NCI-H1436 treated with DMSO at 0.1 percent for 48 hours (cell line): ENCODE results near the gene MACROD1.
"Not testable (repeated sequence)": the region's sequence is repeated elsewhere in the genome, so short reads cannot be mapped to it uniquely, and the experiment has no call there.

Experiments
- DNase-seq: peaks from one replicate; lab custom pipeline; 2025; lab: John Stamatoyannopoulos, UW

MACROD1 gene

DNA sequence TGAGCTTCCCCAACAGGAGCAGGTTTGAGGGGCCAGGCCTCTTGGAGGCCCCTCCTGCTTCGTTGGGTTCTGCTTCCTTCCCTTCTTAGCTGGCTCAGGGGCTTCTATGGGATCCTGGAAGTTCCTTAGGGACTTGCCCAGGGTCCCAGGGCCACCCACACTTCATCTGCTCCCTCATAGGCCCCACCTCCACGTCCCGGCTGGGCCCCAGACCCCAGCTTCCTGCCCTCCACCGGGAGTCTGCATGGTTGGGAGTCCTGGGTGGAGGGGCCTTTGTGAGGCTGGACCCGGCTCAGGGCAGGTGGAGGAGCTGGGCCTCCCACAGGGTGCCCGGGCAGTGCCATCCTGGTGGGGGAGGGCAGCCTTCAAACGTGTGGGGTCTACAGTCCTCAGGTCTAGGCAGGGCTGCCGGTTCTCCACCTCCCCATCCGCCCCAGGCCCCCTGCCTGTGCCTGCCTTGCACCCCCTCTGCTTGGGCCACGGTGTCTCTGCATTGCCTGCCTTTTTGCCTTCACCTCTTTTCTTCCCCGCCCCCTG is 168.0 kb downstream of the MACROD1 start:
- DNase-seq = no peak

DNA sequence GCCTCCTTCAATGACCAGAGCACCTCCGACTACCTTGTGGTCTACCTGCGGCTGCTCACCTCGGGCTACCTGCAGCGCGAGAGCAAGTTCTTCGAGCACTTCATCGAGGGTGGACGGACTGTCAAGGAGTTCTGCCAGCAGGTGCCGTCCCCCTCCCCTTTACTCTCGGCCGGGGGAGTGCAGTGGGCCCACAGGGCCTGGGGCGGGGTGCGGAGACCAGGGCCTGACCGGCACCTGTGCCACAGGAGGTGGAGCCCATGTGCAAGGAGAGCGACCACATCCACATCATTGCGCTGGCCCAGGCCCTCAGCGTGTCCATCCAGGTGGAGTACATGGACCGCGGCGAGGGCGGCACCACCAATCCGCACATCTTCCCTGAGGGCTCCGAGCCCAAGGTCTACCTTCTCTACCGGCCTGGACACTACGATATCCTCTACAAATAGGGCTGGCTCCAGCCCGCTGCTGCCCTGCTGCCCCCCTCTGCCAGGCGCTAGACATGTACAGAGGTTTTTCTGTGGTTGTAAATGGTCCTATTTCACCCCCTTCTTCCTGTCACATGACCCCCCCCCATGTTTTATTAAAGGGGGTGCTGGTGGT is 168.7 kb downstream of the MACROD1 start:
- DNase-seq = no peak

DNA sequence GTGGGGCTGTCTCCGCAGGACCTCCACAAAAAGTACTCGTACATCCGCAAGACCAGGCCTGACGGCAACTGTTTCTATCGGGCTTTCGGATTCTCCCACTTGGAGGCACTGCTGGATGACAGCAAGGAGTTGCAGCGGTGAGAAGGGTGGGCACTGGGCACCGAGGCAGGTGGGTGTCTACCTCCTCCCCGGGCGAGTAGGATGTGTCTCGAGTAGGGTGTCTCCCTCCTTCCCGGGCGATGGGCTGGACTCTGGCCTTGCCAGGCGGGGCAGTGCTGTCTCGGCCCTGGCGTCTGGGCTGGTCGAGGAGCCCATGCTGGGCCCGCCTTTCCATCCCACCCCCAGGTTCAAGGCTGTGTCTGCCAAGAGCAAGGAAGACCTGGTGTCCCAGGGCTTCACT is 169.4 kb downstream of the MACROD1 start:
- no peak for DNase-seq

DNA sequence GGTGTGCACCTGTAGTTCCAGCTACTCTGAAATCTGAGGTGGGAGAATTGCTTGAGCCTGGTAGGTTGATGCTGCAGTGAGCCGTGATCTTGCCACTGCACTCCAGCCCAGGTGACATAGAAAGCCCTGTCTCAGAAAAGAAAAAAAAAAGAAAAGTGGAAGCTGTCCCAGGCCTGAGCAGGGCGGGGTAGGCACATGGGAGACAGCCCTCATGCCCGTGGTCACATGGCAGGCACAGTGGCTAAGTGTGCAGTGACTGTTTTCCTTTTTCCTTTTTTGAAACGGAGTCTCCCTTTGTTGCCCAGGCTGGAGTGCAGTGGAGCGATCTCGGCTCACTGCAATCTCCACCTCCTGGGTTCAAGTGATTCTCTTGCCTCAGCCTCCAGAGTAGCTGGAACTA is 171.9 kb downstream of the MACROD1 start:
- DNase-seq = no peak

DNA sequence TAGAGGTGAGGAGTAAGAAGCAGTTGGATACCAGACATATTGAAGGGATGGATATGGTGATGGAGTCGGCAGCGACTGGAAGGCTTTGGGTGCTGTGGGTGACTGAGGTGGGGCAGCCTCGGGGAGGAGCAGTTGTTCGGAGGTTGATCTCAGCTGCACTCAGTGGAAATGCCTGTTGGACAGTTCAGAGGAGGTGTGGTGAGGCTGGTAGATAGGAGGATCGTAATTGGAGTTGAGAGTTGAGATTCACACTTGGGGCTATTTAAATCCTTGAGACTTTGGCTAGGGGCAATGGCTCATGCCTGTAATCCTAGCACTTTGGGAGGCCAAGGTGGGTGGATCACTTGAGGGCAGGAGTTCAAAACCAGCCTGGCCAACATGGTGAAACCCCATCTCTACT is 172.8 kb downstream of the MACROD1 start:
- DNase-seq = no peak

DNA sequence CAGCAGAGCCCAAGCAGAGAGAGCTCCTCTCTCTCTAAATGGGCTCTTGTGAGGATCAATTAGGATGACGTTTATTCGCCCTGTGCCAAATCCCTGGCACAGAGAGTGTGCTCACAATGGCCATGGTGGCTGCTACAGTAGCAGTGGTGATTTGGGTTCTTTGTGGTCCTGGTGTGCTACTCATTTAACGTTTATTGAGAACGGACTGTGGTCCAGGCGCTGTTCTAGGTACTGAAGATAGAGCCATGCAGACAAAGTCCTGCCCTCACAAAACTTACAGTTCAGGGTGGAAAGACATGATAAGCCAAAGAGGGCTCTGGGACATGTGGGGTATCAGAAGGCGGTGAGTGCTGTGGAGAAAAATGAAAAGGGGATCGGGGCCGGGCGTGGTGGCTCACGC is 174.4 kb downstream of the MACROD1 start:
- DNase-seq = no peak

DNA sequence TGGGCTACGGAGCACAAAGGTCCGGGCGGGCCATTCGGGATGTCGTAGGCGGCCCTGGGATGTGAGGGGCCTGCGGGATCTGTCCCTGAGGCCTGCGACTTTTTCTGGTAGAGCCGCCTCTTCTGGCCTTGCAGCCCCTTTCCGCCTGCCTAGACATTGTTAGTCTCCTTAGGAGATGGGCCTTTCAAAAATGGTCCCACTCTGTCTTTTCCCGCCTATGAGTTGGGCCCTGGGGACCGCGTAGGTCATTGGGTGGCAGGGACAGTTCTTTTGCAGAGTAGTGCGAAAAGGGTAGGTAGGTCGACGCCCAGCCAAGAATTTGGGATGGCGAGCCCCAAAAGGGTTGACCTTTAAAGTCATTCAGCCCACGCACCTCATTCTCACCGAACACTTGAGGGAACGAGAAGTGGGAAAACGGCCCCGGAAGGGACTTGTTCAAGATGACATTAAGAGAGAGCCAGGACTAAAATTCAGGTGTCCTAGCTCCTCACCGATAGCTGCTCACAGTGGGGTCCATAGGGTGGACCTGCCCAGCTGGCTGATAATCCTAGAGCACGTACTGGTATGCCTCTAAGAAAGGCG is 178.9 kb downstream of the MACROD1 start:
- DNase-seq = no peak

DNA sequence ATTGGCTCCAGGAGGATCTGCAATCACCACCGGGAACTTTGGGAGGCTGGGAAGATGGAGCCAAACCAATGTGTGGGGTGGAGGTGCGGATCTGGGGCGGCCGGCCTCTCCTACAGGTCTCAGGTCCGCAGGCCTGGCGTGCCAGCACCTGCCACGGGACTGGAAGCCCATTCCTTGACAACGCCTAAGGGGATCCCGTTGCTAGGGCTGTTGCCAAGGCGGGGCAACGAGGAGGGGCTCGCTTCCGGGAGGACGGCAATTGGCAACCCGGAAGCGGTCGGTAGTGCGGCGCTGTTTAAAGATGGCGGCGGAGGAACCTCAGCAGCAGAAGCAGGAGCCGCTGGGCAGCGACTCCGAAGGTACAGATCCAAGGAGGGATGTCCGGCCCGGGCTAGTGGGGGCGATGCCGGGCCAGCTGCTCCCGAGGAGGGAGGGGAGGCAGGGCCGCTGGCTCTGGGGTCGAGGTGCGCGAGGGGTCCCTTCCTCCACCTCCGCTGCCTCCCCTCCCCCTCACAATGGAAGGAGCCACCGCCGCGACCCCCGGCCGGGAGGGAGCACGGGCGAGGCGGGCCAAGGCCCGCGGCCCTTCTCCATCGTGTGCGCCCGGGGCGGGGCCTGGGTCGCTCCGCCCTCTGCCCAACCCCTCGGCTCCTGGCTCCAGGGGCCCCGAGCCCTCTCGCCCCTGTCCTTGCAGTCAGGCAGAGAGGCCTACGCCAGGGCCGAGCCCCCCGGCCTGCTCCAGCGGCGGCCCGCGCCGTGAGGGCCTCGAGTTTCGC is 179.6 kb downstream of the MACROD1 start, which contains the start of gene OTUB1:
TSS of gene OTUB1 (plus strand) at position 283 of the 776 bp plus-strand sequence. CDS start at position 302, 19 bp downstream.
- DNase-seq = peak; percentile 51

DNA sequence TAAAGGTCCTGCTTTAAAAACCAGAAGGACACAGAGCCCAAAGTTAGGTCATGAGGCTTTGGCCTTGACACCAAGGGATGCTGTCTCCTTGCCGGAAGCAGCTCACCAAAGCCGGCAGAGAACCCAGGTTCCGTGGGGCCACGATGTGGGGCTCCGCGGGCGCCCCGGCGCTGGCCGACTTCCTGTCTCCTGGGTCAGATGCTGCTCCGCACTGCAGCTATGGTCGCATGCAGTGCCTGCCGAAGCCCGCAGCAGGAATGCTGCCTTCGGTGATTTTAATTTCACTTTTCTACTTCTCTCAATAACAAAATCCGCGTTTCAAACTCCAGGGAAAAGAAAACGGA is 180.1 kb downstream of the MACROD1 start:
- DNase-seq = no peak

DNA sequence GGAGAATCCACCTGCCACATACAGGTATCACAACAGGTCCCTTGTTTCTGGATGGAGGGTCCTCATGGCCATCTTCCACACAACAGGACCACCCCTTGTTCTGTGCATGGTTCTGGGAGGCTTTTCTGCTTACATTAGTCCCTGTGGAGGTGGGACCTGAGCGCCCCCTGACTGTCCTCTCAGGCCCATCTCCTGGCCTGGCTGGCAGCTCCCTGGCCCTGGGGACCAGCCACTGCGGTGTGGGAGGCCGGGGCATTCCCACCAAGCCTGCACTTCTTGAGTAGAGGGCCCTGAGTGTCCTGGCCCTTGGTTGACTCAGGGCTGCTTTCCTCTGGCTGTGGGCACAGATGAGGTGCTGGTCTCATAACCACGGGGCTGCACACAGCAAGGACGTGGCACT is 186.5 kb downstream of the MACROD1 start:
- DNase-seq = no peak

DNA sequence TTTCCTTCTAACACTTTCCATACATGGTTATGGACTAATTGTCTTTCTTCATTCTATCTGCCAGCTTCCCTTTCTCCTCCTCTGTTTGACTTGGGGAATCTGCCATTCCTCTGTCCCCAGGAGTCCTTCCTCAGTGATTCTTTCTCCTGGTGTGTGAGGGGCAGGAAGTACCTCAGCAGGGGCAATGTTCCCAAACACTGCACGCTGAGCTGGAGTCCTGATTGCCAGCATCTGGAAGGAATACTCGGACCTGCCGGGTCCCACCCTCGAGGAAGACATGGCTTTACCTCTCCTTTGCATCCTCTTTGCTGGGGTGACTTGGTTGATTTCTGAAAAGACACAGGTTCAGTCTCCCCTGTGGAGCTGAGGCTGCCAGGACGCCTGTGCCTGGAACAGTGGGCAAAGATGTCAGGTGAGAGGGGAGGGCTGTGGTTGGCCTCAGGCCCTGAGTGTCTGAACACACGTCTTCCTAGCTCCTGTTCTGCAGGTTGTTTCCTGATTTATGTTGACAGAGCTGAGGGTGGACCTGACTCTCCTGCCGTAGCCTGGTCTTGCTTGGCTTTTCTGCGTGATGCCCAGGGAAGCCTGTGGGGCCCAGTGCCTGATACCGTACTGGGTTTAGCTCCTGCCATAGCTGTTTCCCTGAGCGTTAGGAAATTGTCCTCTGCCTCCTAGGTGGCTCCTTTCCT is 187.2 kb downstream of the MACROD1 start:
- no peak for DNase-seq

DNA sequence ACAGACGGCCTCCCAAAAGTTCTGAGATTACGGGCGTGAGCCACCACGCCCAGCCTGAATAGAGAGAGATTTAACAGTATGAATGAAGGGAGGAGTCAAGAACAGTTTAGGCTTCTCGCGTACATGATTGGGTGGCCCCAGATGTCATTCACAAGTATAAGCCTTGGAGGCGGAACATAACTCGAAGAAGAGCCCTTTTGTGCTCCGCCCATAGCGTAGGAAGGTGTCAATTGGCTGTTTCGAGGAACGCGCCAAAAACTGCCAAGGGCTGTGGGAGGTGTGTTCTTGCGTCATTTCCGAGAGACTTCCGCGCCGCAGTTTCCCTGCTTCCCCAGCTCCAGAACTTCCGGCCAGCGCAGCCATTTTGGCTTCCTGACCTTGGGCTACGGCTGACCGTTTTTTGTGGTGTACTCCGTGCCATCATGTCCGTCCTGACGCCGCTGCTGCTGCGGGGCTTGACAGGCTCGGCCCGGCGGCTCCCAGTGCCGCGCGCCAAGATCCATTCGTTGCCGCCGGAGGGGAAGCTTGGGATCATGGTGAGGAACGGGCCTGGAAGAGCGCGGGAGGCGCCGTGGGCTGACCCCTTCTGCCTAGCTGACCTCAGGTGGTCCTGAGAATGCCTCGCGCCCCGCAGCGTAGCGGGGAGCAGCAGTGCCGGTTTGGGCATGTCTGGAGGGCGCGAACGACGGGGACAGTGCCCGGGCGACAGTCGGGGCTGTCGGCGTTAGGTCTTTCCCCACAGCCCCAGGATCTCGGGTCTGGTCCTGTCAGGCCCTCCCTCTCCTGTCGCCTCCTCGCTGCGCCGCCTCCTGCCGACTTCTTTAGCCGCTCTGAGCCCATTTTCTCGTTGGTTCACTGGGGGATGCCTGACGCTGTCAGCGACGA is 191.4 kb downstream of the MACROD1 start, which contains the start of gene COX8A:
TSS of gene COX8A (plus strand) at position 362 of the 885 bp plus-strand sequence. CDS start at position 423, 61 bp downstream.
- peak; percentile 97 for DNase-seq

DNA sequence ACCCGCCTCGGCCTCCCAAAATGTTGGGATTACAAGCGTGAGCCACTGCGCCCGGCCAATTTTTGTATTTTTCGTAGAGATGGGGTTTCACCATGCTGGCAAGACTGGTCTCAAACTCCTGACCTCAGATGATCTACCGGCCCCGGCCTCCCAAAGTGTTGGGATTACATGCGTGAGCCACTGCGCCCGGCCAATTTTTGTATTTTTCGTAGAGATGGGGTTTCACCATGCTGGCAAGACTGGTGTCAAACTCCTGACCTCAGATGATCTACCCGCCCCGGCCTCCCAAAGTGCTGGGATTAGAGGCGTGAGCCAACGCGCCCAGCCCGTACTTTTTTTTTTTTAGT is 192.0 kb downstream of the MACROD1 start:
- DNase-seq = not testable (repeated sequence)

DNA sequence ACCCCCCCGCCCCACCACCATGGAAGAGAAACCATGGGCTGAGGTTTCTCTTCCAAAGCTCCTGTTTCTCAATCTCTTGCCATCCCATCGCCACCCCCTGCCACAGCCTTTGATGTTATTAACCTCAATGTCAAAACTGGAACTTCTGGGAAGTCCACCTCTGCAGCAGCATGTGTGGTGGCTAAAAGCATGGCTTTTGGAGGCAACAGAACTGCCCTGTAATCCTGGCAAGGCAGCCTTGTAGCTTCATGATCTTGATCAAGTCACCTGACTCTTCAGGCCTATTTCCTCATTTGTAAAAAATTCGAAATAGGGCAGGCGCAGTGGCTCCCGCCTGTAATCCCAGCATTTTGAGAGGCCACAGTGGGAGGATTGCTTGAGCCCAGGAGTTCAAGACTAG is 195.0 kb downstream of the MACROD1 start:
- DNase-seq = no peak

DNA sequence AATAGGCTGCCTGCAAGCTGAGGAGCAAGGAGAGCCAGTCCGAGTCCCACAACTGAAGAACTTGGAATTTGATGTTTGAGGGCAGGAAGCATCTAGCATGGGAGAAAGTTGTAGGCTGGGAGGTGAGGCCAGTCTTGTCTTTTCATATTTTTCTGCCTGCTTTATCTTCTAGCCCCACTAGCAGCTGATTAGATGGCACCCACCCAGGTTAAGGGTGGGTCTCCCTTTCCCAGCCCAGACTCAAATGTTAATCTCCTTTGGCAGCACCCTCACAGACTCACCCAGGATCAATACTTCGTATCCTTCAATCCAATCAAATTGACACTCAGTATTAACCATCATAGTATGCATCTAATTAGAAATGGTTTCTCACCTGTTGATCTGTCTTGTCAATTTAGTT is 196.5 kb downstream of the MACROD1 start:
- no peak for DNase-seq

DNA sequence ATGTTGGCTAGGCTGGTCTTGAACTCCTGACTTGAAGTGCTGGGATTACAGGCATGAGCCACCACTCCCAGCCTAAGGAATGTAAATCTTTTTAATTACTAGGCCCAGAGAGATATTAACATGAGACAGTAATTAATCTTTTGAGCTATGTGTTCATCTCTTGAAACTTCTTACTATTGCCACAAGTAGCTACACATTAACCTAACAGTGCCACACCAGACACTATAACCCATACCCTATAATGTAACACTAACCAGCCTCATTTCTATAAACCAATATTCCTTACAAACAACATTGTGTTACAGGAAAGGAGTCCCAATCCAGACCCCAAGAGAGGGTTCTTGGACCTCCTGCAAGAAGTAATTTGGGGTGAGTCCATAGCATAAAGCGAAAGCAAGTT is 199.5 kb downstream of the MACROD1 start:
- DNase-seq = no peak

DNA sequence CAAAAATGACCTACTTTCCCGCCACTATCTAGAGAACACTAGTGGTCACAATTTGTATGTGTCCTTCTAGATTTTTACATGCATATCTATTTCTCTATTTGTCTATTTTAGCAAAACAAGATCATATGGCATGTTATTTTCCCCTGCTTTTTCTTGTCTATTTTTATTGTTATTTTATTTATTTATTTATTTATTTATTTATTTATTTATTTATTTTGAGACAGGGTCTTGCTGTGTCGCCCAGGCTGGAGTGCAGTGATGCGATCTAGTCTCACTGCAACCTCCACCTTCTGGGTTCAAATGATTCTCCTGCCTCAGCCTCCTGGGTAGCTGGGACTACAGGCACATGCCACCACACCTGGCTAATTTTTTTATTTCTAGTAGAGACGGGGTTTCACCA is 202.0 kb downstream of the MACROD1 start:
- DNase-seq = not testable (repeated sequence)

DNA sequence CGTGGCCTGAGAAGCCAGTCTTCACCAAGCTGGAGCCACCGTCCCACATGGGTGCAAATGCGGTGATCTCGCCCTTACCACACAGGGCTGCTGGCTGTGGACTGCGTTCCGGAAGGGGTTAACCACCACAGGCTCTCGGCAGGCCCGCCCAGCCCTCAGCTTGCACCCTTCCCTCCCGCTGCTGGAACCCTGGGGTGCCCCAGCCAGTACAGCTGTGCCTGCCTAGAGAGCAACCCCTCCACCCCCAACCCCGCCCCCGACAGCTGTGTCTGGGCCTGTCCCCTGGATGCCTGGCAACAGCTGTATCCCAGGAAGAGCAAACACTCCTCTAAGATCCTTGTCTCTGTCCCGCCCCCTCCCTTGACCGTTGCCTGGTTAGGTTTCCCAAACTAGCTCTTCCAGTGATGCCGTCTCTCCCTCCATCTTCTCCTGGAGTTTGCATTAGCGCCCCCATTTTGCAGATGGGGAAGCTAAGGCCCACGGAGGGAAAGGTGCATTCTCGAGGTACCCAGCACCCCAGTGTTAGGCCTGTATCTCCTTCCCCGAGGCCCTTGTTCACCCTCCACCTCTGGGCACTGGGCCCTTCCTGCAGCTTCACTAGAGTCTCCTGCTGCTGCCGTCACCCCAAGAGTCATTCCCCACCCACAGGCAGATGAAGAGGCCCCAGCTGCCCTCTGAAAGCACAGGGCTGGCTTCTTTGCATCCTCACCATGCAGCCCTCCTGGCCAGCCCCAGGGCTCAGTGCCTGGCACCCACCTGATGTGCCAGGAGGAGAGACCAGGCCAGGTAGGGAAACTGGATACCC is 204.1 kb downstream of the MACROD1 start:
- DNase-seq = no peak

DNA sequence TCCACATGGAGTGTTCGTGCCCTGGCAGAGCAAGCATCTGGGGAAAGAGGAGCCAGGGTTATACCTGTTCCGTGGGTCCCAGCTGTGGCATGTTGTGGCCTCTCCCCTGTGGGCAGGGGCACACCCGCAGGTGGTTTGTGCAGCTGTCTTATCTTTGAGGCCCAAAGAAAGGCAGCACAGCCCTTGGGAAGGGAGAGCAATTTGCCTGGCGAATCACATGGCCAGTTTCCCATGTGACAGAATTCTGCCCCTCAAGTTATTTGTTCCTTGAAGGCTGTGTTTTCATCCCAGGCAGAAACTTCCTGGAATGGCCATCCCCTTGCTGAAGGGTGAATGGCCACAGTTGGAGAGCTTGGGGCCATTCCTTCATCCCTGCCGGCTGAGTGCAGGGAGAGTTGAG is 207.9 kb downstream of the MACROD1 start:
- no peak for DNase-seq

DNA sequence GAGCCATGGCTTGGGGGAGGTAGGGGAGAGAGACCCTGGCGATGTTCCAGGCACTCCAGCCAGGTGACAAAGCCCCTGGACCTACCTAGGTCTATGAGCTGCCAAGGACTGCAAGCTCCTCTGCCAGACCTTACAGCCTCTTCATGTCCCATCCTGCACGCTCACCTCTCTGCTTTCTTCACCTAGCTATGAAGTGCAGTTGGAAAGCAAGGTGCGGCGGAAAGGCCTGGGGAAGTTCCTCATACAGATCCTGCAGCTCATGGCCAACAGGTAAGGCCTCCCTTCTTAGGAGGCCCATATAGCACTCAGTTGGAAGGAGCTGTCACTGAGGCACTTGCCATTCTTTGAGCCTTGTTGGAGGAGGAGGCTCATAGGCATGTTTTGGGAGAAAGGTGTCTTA is 213.3 kb downstream of the MACROD1 start:
- DNase-seq = no peak
